Fibroblast of mammary gland (primary cell): ENCODE results near the gene ZDHHC17.

Experiments
- DNase-seq: peaks from one replicate; pipeline ENCODE4 v3.0.0-alpha.2; 2010; ENCODE audit warnings: low read depth
- H3K4me3 ChIP-seq: 2 replicates; pipeline ENCODE4 v1.5.1; 2011; ENCODE audit warnings: low read depth, mild to moderate bottlenecking, low read length, moderate library complexity; ENCODE audit not compliant: control insufficient read depth
- TF ChIP-seq, protein P1 (sequence below): conservative IDR thresholded peaks from 2 replicates; pipeline ENCODE4 v1.5.1; 2011; ENCODE audit warnings: low read depth, low read length, inconsistent platforms; ENCODE audit not compliant: control insufficient read depth, insufficient read depth

Gene ZDHHC17

DNA sequence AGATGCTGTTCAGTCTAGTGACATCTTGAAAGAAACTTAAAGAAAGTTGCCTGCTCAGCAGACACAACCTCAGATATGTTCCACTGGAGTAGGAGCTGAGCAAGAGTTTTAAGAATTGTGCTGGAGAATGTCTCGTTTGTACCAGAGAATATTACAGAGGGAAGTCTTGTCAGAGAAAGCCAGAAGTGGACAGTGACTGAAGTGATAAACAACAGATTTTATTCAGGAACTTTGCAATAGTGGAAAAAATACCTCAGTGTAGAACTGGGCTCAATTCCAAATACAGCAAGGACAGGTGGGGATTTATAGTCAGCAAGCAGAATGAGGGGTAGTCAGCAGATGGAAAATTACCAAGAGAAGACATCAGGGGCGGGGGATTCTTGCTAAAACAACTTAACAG lies 18.6 kb downstream of the ZDHHC17 start:
- H3K4me3 ChIP-seq: no peak overlapping the region
- TF ChIP-seq, protein P1, sequence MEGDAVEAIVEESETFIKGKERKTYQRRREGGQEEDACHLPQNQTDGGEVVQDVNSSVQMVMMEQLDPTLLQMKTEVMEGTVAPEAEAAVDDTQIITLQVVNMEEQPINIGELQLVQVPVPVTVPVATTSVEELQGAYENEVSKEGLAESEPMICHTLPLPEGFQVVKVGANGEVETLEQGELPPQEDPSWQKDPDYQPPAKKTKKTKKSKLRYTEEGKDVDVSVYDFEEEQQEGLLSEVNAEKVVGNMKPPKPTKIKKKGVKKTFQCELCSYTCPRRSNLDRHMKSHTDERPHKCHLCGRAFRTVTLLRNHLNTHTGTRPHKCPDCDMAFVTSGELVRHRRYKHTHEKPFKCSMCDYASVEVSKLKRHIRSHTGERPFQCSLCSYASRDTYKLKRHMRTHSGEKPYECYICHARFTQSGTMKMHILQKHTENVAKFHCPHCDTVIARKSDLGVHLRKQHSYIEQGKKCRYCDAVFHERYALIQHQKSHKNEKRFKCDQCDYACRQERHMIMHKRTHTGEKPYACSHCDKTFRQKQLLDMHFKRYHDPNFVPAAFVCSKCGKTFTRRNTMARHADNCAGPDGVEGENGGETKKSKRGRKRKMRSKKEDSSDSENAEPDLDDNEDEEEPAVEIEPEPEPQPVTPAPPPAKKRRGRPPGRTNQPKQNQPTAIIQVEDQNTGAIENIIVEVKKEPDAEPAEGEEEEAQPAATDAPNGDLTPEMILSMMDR: no peak
- DNase-seq: no peak

DNA sequence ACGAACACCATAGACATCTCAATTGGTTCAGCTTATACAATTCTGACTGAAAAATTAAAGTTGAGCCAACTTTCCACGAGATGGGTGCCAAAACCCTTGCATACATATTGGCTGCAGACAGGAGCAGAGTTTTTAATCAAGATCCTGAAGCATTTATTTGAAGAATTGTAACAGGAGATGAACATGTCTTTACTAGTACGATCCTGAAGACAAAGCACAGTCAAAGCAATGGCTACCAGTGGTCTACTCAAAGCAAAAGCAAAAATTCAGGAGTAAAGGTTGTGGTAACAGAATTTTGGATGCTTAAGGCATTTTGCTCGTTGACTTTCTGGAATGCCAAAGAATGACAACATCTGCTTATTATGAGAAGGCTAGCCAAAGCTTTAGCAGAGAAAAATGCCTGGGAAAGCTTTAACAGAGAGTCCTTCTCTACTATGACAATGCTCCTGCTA lies 20.7 kb downstream of the ZDHHC17 start:
- TF ChIP-seq, protein P1: no peak
- H3K4me3 ChIP-seq: no peak overlapping the region
- DNase-seq: peak; percentile 64

DNA sequence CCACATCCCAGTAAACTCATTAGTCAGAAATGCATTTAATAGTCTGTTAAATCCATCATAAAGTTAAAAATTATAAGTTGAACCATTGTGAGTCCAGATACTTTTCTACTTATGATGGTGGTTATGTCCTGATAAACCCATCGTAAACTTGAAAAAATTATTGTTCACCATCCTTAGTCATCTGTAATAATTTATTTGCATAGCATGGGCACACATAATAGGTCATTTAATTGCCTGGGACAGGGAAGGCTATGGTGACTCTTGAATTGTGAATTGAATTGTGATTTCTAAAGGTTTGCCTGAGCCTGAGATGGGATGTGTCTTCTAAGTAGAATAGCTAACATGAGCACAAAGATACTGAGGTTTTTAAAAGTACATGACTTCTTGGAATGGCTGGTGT lies 21.5 kb downstream of the ZDHHC17 start:
- TF ChIP-seq, protein P1: no peak
- no peak for DNase-seq
- H3K4me3 ChIP-seq: no peak overlapping the region

DNA sequence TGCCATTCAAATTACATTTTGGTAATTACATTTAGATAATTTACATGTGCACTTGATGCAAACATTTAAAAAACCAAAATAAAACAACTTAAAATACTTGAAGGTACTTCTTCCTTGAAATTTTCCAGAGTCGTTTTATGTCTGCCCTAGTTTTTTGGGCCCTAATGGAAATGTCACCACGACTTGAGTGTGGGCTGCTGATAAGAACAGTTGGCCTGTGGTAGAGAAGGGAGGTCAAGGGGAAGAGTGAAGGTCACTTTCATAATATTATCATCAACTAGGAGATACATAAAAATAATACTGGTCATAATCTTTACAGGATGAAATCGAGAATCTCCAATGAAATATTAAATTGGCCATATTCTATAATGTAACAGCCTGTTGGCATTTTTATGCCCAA lies 23.1 kb downstream of the ZDHHC17 start:
- H3K4me3 ChIP-seq: no peak overlapping the region
- DNase-seq: no peak
- TF ChIP-seq, protein P1: no peak

DNA sequence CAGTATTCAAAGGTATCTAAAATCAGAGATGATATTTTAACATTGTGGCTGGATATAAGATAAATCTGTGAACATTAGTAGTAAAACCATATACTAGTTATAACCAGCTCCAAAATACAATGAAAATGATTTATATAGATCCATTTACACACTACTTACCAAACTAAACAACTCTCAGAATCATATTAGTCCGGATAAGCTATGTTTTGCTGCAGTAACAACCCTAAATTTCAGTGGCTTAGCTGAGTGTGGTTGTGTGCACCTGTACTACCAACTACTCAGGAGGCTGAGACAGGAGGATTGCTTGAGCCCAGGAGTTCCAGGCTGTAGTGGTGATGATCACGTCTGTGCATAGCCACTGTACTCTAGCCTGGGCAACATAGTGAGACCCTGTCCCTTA lies 23.8 kb downstream of the ZDHHC17 start:
- H3K4me3 ChIP-seq: no peak overlapping the region
- TF ChIP-seq, protein P1: no peak
- DNase-seq: no peak

DNA sequence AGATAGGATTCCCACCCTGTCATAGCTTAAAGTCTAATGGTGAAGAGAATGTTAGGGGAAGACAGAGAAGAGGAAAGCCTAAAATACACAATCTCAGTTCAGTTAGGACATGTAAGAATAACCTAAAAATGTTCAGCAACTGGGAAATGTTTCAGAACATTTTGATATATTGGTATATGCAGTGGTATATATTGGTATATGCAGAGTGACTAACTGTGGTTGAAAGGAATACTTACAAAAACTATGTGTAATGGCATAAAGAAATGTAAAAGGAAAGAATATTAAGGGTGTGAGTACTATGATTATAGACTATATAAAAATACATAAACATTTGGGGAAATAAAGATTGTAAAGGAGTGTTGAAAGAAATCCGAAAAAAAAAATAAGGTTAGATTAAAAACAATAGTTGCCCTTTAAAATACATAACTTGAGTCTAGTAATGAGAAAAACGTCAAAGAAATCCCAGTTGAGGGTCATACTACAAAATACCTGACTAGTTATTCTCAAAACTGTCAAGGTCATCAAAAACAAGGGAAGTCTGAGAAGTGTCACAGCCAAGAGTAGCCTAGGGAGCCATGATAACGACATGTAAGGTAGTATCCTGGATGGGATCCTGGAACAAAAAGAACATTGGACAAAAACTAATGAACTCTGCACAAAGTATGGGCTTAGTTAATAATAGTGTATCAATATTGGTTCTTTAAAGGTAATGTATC lies 25.6 kb downstream of the ZDHHC17 start:
- no peak overlapping the region for H3K4me3 ChIP-seq
- no peak for DNase-seq
- TF ChIP-seq, protein P1: no peak
